Measurements from ENCODE around the gene CDC27.
A peak's percentile ranks its signal among the peaks of the same experiment; 100 is the strongest.
"Not testable (repeated sequence)": the region's sequence is repeated elsewhere in the genome, so short reads cannot be mapped to it uniquely, and the experiment has no call there.

The CDC27 gene

GRCh38 chr17:47189732-47190237 is 690 bp upstream of the CDC27 start:
- Histone ChIP-seq H3K27me3 (no peaks in the 10 kb centered on the region), H3K27ac (peak overlapping the region; percentile 90), H3K4me1 (ENCODE audit: control insufficient read depth in 1 of 2, insufficient read depth in 1 of 2, low read depth in 1 of 2, low read length in 1 of 2) (peaks cover 18 to 19% of the 10 kb centered on the region in 2 experiments), H3K9me3 (no peaks in the 10 kb centered on the region), H3K36me3 (no peaks in the 10 kb centered on the region), H3K4me3 (ENCODE audit: low read depth in 1 of 2, low read length in 1 of 2) (peak overlapping the region; percentile 73 to 92)
- no peak for TF ChIP-seq CTCF (IDR thresholded peaks at IDR 0.05)

GRCh38 chr17:47188271-47188875 is 722 bp downstream of the CDC27 start:
- H3K4me3 ChIP-seq (ENCODE audit: low read depth in 1 of 2, low read length in 1 of 2) = peak overlapping the region; percentile 73 to 92
- peaks cover 18 to 25% of the 10 kb centered on the region in 2 experiments for H3K4me1 ChIP-seq (ENCODE audit: control insufficient read depth in 1 of 2, insufficient read depth in 1 of 2, low read depth in 1 of 2, low read length in 1 of 2)
- no peaks in the 10 kb centered on the region for H3K9me3 ChIP-seq
- no peak for TF ChIP-seq CTCF (IDR thresholded peaks at IDR 0.05)
- peak overlapping the region; percentile 90 for H3K27ac ChIP-seq
- H3K36me3 ChIP-seq = no peaks in the 10 kb centered on the region
- H3K27me3 ChIP-seq = no peaks in the 10 kb centered on the region

GRCh38 chr17:47184681-47185080 is 4.4 kb downstream of the CDC27 start:
- TF ChIP-seq CTCF (IDR thresholded peaks at IDR 0.05) = no peak
- Histone ChIP-seq H3K36me3 (no peaks in the 10 kb centered on the region), H3K27me3 (no peaks in the 10 kb centered on the region), H3K4me1 (ENCODE audit: control insufficient read depth in 1 of 2, insufficient read depth in 1 of 2, low read depth in 1 of 2, low read length in 1 of 2) (peaks cover 24 to 25% of the 10 kb centered on the region in 2 experiments), H3K9me3 (no peaks in the 10 kb centered on the region), H3K4me3 (ENCODE audit: low read depth in 1 of 2, low read length in 1 of 2) (no peak overlapping the region), H3K27ac (no peak overlapping the region)

- H3K36me3 ChIP-seq = peaks cover 12% of the 10 kb centered on the region
- not testable (repeated sequence) for H3K4me3 ChIP-seq (ENCODE audit: low read depth in 1 of 2, low read length in 1 of 2); H3K27me3 ChIP-seq; H3K9me3 ChIP-seq; H3K27ac ChIP-seq; H3K4me1 ChIP-seq (ENCODE audit: control insufficient read depth in 1 of 2, insufficient read depth in 1 of 2, low read depth in 1 of 2, low read length in 1 of 2)
Observed at GRCh38 chr17:47180988-47181387, 8.1 kb downstream of the CDC27 start.

GRCh38 chr17:47180337-47180736 is 8.8 kb downstream of the CDC27 start:
- H3K27ac ChIP-seq = no peak overlapping the region
- H3K4me1 ChIP-seq (ENCODE audit: control insufficient read depth in 1 of 2, insufficient read depth in 1 of 2, low read depth in 1 of 2, low read length in 1 of 2) = peaks cover 8 to 11% of the 10 kb centered on the region in 2 experiments
- no peaks in the 10 kb centered on the region for H3K9me3 ChIP-seq
- no peak overlapping the region for H3K4me3 ChIP-seq (ENCODE audit: low read depth in 1 of 2, low read length in 1 of 2)
- H3K27me3 ChIP-seq = no peaks in the 10 kb centered on the region
- H3K36me3 ChIP-seq = peaks cover 12% of the 10 kb centered on the region
- no peak for TF ChIP-seq CTCF (IDR thresholded peaks at IDR 0.05)

- H3K4me3 ChIP-seq (ENCODE audit: low read depth in 1 of 2, low read length in 1 of 2) = no peak overlapping the region
- no peak overlapping the region for H3K27ac ChIP-seq
- no peaks in the 10 kb centered on the region for H3K27me3 ChIP-seq
- peaks cover 11 to 12% of the 10 kb centered on the region in 2 experiments for H3K4me1 ChIP-seq (ENCODE audit: control insufficient read depth in 1 of 2, insufficient read depth in 1 of 2, low read depth in 1 of 2, low read length in 1 of 2)
- no peak for TF ChIP-seq CTCF (IDR thresholded peaks at IDR 0.05)
- peaks cover 12% of the 10 kb centered on the region for H3K36me3 ChIP-seq
- H3K9me3 ChIP-seq = no peaks in the 10 kb centered on the region
Observed at GRCh38 chr17:47179141-47179540, 10.0 kb downstream of the CDC27 start.

Data from neutrophil (primary cell).